SHP77 (cell line): ENCODE data around the gene ISG15.
A peak's percentile ranks its signal among the peaks of the same experiment; 100 is the strongest.
"Not testable (repeated sequence)": the region's sequence is repeated elsewhere in the genome, so short reads cannot be mapped to it uniquely, and the experiment has no call there.

Experiments
- DNase-seq, 2 experiments: peaks; one replicate each; lab custom pipeline; 2025; lab: John Stamatoyannopoulos, UW

ISG15 gene

GRCh38 chr1:975365-975764 is 37.9 kb upstream of the ISG15 start:
- no peak for DNase-seq

- DNase-seq = peak; percentile 57 to 75
These were observed 37.2 kb upstream of the ISG15 start for GRCh38 chr1:975896-976683.

- not testable (repeated sequence) for DNase-seq
These were observed 36.5 kb upstream of the ISG15 start for GRCh38 chr1:976791-977190.

DNA sequence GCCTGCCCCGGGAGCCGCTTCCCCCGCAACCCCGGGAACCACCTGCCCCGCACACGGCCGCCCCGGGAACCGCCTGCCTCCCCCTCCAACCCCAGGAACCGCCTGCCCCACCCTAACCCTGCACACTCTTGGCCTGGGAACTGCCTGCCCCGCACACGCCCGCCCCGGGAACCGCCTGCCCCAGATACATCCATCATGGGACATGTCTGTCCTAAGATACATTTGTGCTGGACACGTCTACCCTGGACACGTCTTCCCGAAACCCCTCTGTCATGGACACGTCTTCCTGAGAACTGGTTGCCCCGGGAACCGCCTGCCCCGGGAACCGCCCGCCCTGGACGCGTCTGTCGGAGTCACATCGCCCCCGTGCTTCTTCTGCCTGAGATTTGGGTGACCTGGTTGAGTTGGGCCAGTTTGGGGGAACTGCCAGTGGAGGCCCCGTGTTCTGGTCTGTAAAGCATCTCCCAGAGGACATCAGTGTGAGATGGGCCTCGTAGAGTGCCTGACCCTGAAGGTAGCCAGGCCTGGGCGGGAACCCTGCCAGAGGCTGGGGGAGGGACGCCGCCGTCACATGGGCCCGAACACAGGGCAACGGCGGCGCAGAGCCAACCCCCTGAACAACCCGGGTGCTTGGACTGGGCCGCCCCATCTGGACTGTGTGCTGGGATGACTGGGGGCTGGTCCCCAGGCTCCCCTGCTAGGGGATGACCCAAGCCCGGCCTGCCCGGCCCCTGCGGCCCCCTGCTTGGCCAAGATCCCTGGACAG is 35.0 kb upstream of the ISG15 start:
- no peak for DNase-seq

- DNase-seq = no peak
These were observed 34.2 kb upstream of the ISG15 start for GRCh38 chr1:978835-979743.

DNA sequence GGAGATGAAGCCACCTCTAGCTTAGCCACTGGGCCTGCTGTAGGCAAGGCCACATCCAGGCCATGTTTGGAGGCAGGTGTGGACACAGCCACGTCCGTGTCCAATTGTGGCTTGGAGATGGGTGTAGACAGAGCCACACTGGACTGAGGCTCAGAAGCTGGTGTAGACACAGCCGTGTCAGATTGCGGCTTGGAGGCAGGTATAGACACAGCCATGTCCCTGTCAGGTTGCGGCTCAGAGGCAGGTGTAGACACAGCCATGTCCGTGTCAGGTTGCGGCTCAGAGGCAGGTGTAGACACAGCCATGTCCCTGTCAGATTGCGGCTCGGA is 33.6 kb upstream of the ISG15 start:
- DNase-seq = no peak

- no peak for DNase-seq
These were observed 33.1 kb upstream of the ISG15 start for GRCh38 chr1:980137-980571.

- no peak for DNase-seq
These were observed 32.5 kb upstream of the ISG15 start for GRCh38 chr1:980602-981395.

GRCh38 chr1:981491-981954 is 31.8 kb upstream of the ISG15 start:
- DNase-seq = no peak

GRCh38 chr1:981955-982558 is 31.2 kb upstream of the ISG15 start, which contains the start of gene PERM1:
Gene PERM1 (minus strand): TSS chr1:982093. CDS start chr1:981029, 1,064 bp downstream.
- no peak for DNase-seq

DNA sequence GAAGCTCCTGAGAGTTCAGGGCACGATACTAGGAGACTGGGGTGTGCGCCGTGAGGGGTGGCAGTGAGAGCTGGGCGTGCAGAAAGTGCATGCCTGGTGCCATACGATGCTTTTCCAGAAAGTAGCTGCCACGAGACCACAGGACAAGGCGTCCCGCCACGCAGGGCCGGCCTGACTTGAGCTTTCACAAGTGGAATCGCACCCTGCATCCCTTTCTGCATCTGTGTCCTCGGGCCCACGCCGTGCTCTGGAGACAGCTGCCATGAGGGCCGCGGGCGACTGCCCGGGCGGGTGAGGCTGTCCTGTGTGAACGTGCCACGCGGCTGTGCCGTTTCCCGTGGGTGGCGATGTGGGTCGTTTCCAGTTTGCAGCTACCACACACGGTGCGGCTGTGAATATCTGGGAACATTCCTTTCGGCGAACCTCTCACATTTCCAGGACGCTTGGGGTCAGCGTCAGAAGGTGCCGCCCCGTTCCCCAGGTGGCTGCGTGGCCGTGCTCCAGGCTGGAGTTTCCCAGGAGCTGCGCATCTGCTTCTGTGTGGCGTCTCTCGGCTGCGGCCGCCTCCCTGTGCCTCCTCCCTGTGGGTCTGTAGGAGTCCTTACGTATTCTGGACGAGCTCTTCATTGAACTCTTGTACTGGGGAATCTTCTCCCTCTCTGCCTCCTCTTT is 30.4 kb upstream of the ISG15 start:
- DNase-seq = no peak

GRCh38 chr1:983798-984475 is 29.4 kb upstream of the ISG15 start:
- DNase-seq = no peak

DNA sequence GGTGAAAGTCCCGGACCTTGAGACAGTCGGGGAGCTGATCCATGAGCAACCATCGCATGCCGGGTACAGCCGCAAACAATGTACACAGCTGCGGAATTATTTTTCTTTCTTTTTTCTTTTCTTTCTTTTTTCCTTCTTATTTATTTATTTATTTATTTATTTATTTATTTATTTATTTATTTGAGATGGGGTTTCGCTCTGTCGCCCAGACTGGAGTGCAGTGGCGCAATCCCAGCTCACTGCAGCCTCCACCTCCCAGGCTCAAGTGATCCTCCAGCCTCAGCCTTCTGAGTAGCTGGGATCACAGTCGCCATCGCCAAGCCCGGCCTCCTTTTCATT is 28.9 kb upstream of the ISG15 start:
- no peak for DNase-seq

DNA sequence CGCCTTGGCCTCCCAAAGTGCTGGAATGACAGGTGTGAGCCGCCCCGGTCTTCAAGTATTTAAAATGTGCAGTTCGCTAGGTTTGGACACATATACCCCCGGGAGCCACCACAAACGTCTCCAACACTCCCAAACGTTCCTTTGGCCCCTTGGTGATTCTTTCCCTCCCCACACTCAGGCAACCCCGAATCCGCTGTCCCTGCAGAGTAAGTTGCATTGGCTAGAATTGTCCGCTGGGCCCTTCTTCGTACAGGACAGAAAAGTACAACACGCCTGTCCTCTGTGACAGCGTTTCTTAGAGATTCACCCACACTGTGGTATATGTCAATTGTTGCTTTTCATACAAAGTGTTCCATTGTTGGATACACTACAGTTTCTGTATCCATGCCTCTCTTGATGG is 28.2 kb upstream of the ISG15 start:
- DNase-seq = no peak

DNA sequence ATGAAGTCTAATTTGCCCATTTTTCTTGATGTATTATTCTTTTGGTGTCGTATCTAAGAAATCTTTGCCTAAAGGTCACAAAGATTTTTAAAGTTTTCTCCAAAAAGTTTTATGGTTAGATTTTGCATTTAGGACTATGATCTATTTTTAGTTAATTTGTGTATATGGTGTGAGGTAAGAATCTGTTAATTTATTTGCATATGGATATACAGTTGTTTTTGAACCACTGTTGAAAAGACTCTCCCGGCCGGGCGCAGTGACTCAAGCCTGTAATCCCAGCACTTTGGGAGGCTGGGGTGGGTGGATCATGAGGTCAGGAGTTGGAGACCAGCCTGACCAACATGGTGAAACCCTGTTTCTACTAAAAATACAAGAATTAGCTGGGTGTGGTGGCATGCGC is 25.2 kb upstream of the ISG15 start:
- DNase-seq = not testable (repeated sequence)

- DNase-seq = not testable (repeated sequence)
These were observed 22.0 kb upstream of the ISG15 start for GRCh38 chr1:991275-991674.

- DNase-seq = no peak
These were observed 21.4 kb upstream of the ISG15 start for GRCh38 chr1:991895-992294.

DNA sequence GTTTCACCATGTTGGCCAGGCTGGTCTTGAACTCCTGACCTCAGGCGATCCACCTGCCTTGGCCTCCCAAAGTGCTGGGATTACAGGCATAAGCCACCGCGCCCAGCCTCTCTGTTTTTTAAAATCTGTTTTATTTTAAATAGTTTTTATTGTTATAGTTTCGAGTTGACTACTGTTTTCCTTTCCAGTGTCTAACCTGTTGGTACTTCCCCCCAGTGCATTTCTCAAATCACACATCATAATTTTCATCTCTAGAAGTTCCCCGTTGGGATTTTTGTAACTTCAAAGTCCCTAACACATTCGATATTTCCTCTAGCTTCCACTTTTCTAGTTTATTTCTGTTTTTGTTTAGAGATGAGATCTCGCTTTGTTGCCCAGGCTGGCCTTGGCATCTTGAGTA is 20.9 kb upstream of the ISG15 start:
- DNase-seq = no peak

GRCh38 chr1:993379-993995 is 19.8 kb upstream of the ISG15 start:
- DNase-seq = no peak
